GM23248 (cell line): ENCODE results near the gene CROCC.
"Not testable (repeated sequence)": the region's sequence is repeated elsewhere in the genome, so short reads cannot be mapped to it uniquely, and the experiment has no call there.

ENCODE experiments used
- EZH2 ChIP-seq: fragments of 200-600 bp; sonication (generic); IDR thresholded peaks from 2 replicates; pipeline ENCODE4 v1.6.1; 2018; ENCODE audit warnings: antibody characterized with exemption, mild to moderate bottlenecking; ENCODE audit not compliant: insufficient read depth, poor library complexity, severe bottlenecking
- EZH2phosphoT487 ChIP-seq: fragments of 200-600 bp; sonication (generic); IDR thresholded peaks from 2 replicates; pipeline ENCODE4 v1.6.1; 2018; ENCODE audit warnings: antibody characterized with exemption, moderate library complexity, mild to moderate bottlenecking, low read depth; ENCODE audit not compliant: insufficient read depth

DNA sequence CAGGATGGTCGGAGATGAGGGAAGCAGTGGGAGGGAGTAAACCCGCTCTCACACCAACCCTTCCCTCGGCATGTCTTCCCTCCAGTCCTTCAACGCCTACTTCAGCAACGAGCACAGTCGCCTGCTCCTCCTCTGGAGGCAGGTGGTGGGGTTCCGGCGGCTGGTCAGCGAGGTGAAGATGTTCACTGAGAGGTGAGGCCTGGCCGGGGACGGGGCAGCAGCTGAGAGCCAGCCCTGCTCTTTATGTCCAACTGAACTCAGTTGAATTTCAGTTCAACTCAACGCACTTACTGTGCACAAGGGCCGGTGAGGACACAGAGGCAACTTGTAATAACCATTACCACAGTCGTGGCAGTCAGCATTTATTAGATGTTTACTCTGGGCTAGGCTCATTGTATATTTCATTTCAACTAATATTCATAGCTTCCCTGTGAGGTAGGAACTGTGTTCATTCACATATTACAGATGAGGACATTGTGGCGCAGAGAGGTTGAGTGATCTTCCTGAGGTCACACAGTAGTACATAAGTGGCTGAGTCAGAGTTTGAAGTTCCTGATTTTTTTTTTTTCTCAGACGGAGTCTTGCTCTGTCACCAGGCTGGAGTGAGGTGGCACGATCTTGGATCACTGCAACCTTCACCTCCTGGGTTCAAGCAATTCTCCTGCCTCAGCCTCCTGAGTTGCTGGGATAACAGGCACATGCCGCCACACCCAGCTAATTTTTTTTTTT, 9.6 kb downstream of the CROCC start:
- not testable (repeated sequence) for TF ChIP-seq EZH2phosphoT487, EZH2
